Activated naive CD4-positive, alpha-beta T cell treated with anti-CD3 and anti-CD28 coated beads, Interleukin-2, amount 50 U/mL, for 24 hours (primary cell): Measurements from ENCODE around the gene CREB1.

Experiments used
- H3K27ac Mint-ChIP-seq: one replicate; pipeline ENCODE4 v1.8.0; 2021; ENCODE audit warnings: mild to moderate bottlenecking, mixed read lengths
- H3K27me3 Mint-ChIP-seq: one replicate; pipeline ENCODE4 v1.8.0; 2021; ENCODE audit warnings: mixed read lengths
- H3K36me3 Mint-ChIP-seq: one replicate; pipeline ENCODE4 v1.8.0; 2021; ENCODE audit warnings: mixed read lengths
- H3K4me1 Mint-ChIP-seq: one replicate; pipeline ENCODE4 v1.8.0; 2021; ENCODE audit warnings: mixed read lengths
- H3K4me3 Mint-ChIP-seq: one replicate; pipeline ENCODE4 v1.8.0; 2021; ENCODE audit warnings: mild to moderate bottlenecking, mixed read lengths
- H3K9me3 Mint-ChIP-seq: one replicate; pipeline ENCODE4 v1.8.0; 2021; ENCODE audit warnings: mixed read lengths

CREB1 gene

DNA sequence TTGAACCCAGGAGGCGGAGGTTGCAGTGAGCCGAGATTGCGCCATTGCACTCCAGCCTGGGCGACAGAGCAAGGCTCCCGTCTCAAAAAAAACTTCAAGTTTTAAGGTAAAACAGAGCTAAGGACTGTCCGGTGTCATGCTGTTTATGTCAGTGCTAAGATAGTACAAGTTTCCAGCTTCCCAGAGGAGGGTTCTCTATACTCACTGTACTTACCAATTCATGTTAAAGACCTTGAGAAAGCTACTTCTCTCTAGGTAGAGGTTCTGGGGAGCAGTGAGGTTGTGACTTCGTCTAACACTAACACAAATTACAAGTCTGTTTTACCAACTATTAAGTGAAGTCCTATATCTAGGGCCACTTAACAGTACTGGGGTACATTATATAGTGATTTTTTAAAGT is 76.6 kb downstream of the CREB1 start:
- Mint-ChIP-seq H3K9me3 (no peaks in the 10 kb centered on the region), H3K4me1 (peaks cover 17% of the 10 kb centered on the region), H3K27me3 (no peaks in the 10 kb centered on the region), H3K27ac (no peak overlapping the region), H3K4me3 (no peak overlapping the region), H3K36me3 (peaks cover 6% of the 10 kb centered on the region)

DNA sequence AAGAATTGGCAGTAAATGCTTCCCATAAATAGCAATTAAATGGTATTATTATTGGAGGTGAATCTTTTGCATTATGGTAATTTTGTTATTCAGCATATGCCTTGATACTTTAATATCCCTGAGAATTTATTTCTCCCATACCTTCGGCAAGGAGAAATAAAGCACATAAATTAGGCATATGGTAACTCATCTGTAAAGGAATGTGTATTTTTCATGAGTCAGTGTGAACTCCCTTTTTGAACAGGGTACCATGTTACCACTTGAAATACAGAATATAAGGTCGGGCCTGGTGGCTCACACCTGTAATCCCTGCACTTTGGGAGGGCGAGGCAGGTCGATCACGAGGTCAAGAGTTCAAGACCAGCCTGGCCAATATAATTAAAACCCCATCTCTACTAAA is 77.1 kb downstream of the CREB1 start:
- Mint-ChIP-seq H3K4me1 (peaks cover 12% of the 10 kb centered on the region), H3K9me3 (no peaks in the 10 kb centered on the region), H3K27me3 (no peaks in the 10 kb centered on the region), H3K36me3 (peaks cover 6% of the 10 kb centered on the region), H3K4me3 (no peak overlapping the region), H3K27ac (no peak overlapping the region)

DNA sequence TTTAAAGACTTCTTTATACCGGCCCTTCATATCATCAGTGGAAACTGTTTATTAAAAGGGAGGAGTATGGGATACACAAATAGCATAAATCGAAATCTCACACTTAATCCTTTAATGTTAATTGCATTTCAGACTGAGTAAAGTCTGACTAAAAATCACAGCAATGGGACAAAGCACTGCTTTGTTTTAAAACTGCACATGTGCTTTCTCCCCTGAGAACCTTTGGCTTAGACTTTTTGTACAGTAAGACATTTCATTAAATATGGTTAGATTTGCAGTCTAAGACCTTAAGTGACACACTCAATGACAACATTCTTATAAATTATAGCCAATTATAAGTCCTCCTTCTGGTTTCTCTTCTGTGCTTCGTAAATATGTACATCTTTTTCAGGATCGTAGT is 83.0 kb downstream of the CREB1 start:
- peaks cover 22% of the 10 kb centered on the region for H3K36me3 Mint-ChIP-seq

DNA sequence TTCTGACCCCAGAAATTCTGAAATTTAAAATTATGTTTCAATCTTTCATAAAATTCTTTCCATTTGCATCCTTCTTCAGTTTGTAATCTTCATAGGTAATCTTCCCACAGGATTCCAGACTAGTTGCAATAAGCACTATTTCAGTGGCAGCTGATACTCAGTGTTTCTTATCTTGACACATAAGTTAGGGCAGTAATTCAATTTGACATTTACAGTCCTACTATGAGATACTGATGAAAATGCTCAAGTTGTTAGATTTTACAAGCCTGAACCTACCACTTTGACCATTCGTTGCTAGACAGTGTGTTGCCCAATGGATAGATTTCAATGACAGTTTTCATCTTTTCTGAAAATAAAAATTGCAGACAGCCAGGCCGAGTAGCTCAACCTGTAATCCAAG is 85.1 kb downstream of the CREB1 start:
- H3K27me3 Mint-ChIP-seq: no peaks in the 10 kb centered on the region
- no peaks in the 10 kb centered on the region for H3K9me3 Mint-ChIP-seq
- H3K27ac Mint-ChIP-seq: no peak overlapping the region
- H3K36me3 Mint-ChIP-seq: peaks cover 22% of the 10 kb centered on the region
- H3K4me1 Mint-ChIP-seq: peaks cover 24% of the 10 kb centered on the region
- H3K4me3 Mint-ChIP-seq: no peak overlapping the region

More for the DNA sequence above, 83.0 kb downstream of the CREB1 start:
- H3K4me1 Mint-ChIP-seq: peaks cover 14% of the 10 kb centered on the region
- no peak overlapping the region for H3K27ac Mint-ChIP-seq
- H3K4me3 Mint-ChIP-seq: no peak overlapping the region
- H3K27me3 Mint-ChIP-seq: no peaks in the 10 kb centered on the region
- no peaks in the 10 kb centered on the region for H3K9me3 Mint-ChIP-seq

DNA sequence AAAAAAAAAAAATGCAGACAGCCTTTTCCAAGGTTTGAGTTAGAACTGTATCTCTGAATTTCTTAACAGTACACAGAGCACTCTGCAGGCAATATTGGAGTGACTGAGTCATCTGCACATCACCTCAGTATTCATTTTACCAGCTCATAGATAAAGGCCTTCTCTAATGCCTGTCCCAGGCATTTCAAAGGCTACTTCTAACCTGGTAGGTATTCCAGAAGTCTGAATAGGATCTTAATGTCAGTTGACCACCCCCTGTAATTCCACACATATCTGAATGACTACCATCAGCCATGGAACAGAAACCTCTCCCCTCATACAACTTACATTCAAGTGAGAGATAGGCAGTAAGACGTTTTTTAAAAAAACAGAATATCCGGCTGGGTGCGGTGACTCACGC is 86.4 kb downstream of the CREB1 start:
- Mint-ChIP-seq H3K27ac (no peak overlapping the region), H3K36me3 (peaks cover 26% of the 10 kb centered on the region), H3K4me3 (no peak overlapping the region), H3K27me3 (no peaks in the 10 kb centered on the region), H3K4me1 (peaks cover 36% of the 10 kb centered on the region), H3K9me3 (no peaks in the 10 kb centered on the region)

DNA sequence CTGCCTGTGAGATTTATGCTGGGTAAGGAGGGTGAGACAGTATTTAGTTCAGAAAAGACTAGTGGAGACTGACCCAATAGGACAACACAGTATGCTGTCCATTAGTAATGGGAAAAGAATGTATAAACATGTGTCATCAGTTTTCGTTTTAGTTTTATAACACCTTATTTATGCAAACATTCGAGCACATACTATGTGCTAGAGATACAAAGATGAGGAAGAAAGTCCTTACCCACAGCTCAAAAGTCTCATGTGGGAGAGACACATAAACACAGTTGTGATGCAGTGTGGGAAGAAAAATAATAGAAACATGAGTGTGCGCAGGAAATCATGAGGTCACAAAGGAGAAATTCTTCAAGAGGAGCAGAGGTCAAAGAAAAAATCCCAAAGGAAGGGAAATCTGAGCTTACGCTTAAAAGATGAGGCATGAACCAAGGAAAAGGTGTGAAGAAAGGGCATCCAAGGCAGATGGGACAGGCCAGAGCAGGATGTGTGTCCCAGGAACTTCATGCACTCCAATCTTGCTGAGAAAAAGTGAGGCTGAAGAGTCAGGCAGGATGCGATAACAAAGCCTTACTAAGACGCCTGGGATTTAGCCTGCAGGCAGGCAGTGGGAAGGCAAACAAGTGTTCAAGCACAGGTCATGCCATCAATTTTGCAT is 87.4 kb downstream of the CREB1 start:
- Mint-ChIP-seq H3K36me3 (peaks cover 29% of the 10 kb centered on the region), H3K27me3 (no peaks in the 10 kb centered on the region), H3K9me3 (no peaks in the 10 kb centered on the region), H3K27ac (no peak overlapping the region), H3K4me1 (peaks cover 43% of the 10 kb centered on the region), H3K4me3 (no peak overlapping the region)

DNA sequence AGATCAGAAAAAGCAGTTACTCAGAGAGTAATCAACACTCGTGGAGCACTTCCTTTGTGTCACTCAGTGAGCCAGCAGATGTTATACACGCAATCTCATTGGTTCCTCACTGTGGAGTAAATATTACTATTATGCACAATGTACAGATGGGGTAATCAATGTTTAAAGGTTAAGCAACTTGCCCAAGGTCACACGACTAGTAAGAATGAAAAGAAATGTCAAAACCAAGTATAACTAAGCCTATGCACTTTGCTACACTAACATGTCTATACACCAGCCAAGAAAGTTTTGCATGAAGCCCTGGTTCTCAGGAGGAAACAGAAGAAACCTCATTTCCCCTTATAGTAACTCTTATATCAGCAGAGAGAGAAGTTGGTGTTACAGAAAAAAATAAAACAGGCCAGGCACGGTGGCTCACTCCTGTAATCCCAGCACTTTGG is 90.0 kb downstream of the CREB1 start:
- H3K4me3 Mint-ChIP-seq: peak overlapping the region; percentile 19
- H3K36me3 Mint-ChIP-seq: peaks cover 30% of the 10 kb centered on the region
- no peaks in the 10 kb centered on the region for H3K9me3 Mint-ChIP-seq
- peak overlapping the region; percentile 66 for H3K27ac Mint-ChIP-seq
- peaks cover 60% of the 10 kb centered on the region for H3K4me1 Mint-ChIP-seq
- no peaks in the 10 kb centered on the region for H3K27me3 Mint-ChIP-seq

DNA sequence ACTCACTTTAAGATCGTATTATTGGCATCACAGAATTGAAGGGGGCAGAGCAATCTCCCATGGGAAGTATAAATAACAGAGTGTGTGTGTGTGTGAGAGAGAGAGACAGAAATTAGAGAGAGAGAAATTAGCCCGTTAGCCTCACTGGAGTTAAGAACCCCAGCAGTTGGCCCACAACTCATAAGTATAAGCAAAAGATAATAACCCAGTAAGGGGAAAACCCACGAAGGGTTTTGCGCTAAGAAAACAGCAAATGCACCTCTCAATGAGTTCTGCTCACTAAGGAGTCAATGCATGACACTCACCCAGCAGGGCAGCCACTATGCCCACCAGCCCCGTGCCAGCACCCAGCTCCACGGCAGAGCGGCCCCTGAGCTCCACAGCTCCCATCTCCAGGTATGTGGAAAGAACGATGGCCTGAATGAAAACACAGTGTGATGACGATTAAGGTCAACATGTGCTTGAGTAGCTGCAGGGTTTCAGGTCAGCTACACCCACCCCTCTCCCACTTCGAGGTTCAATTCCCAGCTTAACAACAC is 91.8 kb downstream of the CREB1 start:
- Mint-ChIP-seq H3K27ac (peak overlapping the region; percentile 82), H3K27me3 (no peaks in the 10 kb centered on the region), H3K9me3 (no peaks in the 10 kb centered on the region), H3K36me3 (peaks cover 25% of the 10 kb centered on the region), H3K4me3 (peak overlapping the region; percentile 60), H3K4me1 (peaks cover 60% of the 10 kb centered on the region)

DNA sequence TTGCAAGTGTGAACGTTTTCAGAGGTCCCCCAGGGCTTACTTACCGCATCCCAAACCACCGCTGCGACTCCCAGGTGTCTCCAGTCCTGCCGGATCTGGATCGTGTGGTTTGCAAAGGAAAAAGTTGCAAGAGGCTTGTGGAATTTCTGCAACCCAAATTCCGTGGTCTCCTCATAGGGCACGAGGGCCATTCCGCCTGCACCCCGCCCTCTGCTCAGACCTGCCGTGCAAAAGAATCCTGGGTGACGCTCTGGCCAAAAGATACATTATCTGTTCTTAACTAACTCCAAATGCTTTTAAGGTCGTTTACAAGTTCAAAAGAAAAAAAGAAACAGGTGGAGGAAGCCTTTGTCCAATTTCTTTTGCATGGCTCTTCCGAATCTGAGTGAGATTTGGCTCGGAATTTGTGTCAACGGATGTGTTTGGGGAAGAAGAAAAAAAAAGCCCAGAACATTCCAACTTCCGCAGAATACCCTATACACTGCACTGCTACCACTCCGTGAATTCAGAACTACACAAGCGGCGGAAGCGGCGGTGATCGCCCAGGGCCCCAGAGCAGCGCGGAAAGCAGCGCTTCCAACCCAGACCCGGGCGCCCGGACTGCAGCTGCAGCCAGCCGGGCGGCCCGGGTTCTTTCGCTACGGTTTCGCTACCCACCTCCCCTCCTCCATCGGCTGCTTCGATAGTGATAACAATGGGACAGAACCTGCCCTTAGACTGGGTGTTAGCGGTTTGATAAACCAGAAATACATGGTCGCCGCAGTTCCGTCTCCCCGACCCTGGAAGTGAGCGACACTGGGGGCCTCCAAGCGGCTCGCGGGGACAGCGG is 94.6 kb downstream of the CREB1 start:
- Mint-ChIP-seq H3K4me3 (peak overlapping the region; percentile 95), H3K27ac (peak overlapping the region; percentile 90), H3K9me3 (no peaks in the 10 kb centered on the region), H3K4me1 (peaks cover 49% of the 10 kb centered on the region), H3K27me3 (no peaks in the 10 kb centered on the region), H3K36me3 (peaks cover 14% of the 10 kb centered on the region)

DNA sequence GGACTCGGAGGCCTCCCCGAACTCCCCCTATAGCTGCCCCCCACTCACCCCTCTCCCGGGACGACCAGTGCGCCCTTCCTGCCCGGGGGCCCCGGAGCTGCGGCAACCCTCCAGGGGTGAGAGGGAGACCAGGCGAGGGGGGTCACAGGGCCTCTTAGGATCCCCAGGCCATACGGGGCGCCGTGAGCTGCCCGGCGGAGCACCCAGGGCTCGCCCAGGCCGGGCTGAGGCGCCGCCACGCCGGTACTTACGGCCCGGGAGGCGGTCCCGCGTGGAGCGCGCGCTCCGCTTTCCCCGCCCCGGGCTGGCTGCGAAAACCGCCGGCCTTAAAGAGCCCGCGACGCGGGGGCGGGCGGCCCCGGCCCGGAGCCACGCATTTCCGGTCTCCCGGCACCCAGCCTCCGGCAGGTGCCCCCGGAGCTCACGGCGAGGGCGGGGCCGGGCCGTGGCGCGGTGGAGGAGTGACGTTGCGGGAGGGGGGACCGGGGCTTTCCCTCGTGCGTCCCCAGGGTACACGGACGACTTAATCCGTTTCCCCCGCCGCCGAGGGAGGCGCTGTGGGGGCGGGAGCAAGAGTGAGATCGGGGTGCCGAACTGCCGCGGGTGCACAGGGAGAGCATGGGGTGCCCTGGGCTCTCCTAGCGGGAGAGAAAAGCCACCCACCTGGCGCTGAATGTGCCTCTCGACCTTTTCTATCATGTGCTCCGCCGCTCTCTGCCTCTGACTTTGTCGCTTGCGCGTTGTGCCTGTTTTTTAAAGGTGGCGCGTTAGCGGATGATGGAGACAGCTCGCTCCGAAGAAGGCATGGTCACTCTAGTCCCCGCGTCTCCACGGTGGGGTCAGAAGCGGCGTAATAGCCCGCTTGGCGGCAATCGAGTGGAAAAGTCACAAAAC is 95.5 kb downstream of the CREB1 start, which contains the start of gene METTL21A:
Gene METTL21A (minus strand): TSS at position 381 of the 894 bp plus-strand sequence. CDS start 1,019 bp downstream, outside the sequence.
- H3K27ac Mint-ChIP-seq: peak within 1 kb of the TSS; percentile 97
- H3K36me3 Mint-ChIP-seq: peaks cover 10% of the 10 kb centered on the region
- peaks cover 42% of the 10 kb centered on the region for H3K4me1 Mint-ChIP-seq
- no peaks in the 10 kb centered on the region for H3K27me3 Mint-ChIP-seq
- no peaks in the 10 kb centered on the region for H3K9me3 Mint-ChIP-seq
- H3K4me3 Mint-ChIP-seq: peak within 1 kb of the TSS; percentile 95

DNA sequence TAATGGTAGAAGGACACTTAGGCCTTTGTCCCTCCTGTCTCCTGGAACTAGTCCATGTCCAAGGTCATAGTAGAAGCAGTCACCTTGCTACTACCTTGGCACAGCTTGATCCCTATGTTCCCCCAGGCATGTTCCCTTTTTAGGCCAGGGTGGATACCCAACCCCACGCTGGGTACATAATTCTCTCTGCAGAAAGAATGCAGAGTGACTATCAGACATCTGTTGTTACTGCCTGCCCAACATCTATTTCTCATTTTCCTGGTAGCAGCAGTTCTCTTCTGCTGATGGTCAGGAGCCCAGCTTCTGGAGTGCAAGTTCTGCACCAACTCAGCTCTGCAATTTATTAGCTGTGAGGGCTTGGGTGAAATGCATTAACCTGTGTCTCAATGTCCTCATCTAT is 99.8 kb downstream of the CREB1 start:
- no peaks in the 10 kb centered on the region for H3K9me3 Mint-ChIP-seq
- H3K4me3 Mint-ChIP-seq: no peak overlapping the region
- no peaks in the 10 kb centered on the region for H3K27me3 Mint-ChIP-seq
- H3K27ac Mint-ChIP-seq: peak overlapping the region; percentile 76
- H3K36me3 Mint-ChIP-seq: no peaks in the 10 kb centered on the region
- peaks cover 14% of the 10 kb centered on the region for H3K4me1 Mint-ChIP-seq

DNA sequence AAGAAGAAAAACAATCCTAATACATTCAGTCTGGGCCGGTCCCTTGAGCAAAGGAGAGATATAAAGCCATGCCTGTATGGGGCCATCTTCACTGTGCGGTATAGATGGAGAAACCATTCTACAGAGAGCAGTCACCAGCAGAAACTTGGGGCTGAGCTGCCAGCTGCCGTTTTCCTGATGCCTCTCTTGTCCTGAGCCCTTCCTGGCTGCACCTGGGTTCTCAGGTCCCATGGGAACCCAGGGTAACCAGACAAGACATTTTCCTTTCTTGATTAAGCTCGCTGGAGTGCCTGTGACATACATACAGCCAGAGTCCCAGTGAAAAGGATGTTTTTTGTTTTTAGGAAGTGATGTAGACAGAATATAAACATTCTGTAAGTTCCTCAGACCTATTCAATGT is 100.7 kb downstream of the CREB1 start:
- no peaks in the 10 kb centered on the region for H3K36me3 Mint-ChIP-seq
- H3K9me3 Mint-ChIP-seq: no peaks in the 10 kb centered on the region
- no peak overlapping the region for H3K27ac Mint-ChIP-seq
- no peak overlapping the region for H3K4me3 Mint-ChIP-seq
- H3K4me1 Mint-ChIP-seq: peaks cover 14% of the 10 kb centered on the region
- no peaks in the 10 kb centered on the region for H3K27me3 Mint-ChIP-seq

DNA sequence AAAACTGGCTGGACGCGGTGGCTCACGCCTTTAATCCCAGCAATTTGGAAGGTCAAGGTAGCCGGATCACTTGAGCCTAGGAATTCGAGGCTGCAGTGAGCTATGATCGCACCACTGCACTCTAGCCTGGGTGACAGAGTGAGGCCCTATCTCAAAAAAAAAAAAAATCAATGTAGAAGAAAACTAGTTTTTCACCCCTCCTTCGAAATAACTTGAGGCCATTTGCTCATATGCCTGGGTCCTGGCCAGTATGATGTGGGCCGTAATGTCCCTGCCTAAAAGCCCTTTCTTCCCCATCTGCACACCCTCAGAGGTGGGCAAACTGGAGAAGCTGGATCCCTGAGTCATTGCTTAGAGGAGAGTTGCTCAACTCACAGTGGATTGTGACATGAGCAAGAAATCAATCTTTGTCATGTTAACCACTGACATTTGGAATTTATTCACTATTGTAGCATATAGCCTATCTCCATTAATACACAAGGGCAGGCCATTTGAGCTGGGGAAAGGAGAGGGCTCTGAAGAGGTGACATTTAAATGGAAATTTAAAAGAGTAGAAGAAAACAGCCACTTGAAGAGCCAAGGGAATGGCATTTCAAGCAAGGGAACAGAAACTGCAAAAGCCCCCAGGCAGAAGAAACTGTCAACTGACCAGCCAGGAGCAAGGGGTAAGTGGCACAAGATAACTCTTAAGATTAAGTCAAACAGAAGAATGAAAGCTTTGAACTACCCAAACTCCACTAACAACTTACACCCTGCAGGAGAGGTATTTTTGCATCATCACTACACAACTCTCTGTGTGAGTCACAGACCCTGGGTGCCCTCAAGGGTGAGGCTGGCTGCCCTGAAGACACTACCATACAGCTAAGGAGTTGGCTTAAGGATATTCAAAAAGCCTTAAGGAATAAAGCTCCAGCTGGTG is 103.1 kb downstream of the CREB1 start:
- H3K27ac Mint-ChIP-seq: no peak overlapping the region
- H3K9me3 Mint-ChIP-seq: no peaks in the 10 kb centered on the region
- peaks cover 6% of the 10 kb centered on the region for H3K4me1 Mint-ChIP-seq
- H3K27me3 Mint-ChIP-seq: no peaks in the 10 kb centered on the region
- no peaks in the 10 kb centered on the region for H3K36me3 Mint-ChIP-seq
- no peak overlapping the region for H3K4me3 Mint-ChIP-seq

DNA sequence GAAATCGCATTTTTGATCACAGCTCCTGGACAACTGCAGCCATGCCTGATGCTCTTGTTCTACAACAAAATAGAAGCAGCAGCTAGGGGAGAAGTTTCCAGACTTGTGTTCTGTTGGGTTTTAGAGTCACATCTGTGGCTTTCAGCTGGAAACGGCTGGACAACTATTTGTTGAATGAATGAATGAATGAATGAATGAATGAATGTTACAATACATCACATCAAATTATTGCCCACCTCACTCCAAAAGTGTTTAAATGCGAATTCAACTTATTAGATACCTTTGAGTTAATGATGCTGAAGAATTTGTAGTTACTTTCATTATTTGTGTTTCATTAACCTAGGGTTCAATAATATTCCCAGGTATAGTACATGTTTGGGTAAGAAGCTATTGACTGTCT is 103.9 kb downstream of the CREB1 start:
- Mint-ChIP-seq H3K9me3 (no peaks in the 10 kb centered on the region), H3K27ac (no peak overlapping the region), H3K4me3 (no peak overlapping the region), H3K36me3 (no peaks in the 10 kb centered on the region), H3K4me1 (peaks cover 6% of the 10 kb centered on the region), H3K27me3 (no peaks in the 10 kb centered on the region)
